Large intestine (tissue), 3 donors: ENCODE measurements around the gene MMAB. TPM values are rescaled to one million over a fixed set of nuclear protein-coding genes. Genes with fewer than 3 reads are reported as not detected.

Source experiments
- DNase-seq, 2 donors: peaks; one replicate each; pipeline versions ENCODE4 v3.0.0 to v3.0.0-alpha.2; 2013
- H3K27ac ChIP-seq: one replicate; pipeline ENCODE4 v1.5.1; 2013; ENCODE audit warnings: low read length
- H3K27me3 ChIP-seq: 2 replicates; pipeline ENCODE4 v1.6.1; 2013; ENCODE audit warnings: low read length; ENCODE audit not compliant: control insufficient read depth, insufficient read depth
- H3K36me3 ChIP-seq: 2 replicates; pipeline ENCODE4 v1.6.1; 2013; ENCODE audit warnings: low read length; ENCODE audit not compliant: control insufficient read depth, insufficient read depth
- H3K4me1 ChIP-seq: one replicate; pipeline ENCODE4 v1.6.1; 2013; ENCODE audit warnings: low read length; ENCODE audit not compliant: control insufficient read depth, insufficient read depth
- H3K4me3 ChIP-seq: one replicate; pipeline ENCODE4 v1.5.1; 2013; ENCODE audit warnings: low read length
- H3K9me3 ChIP-seq: one replicate; pipeline ENCODE4 v1.6.1; 2013; ENCODE audit warnings: mild to moderate bottlenecking, low read depth, low read length, moderate library complexity; ENCODE audit not compliant: control insufficient read depth
- WGBS: methylation state at CpG from one replicate; pipeline ENCODE4 v1.1.5; 2013; ENCODE audit warnings: low lambda C conversion rate; ENCODE audit not compliant: insufficient coverage; 5-methylcytosine and 5-hydroxymethylcytosine counted together
- polyA plus RNA-seq: library from polyadenylated mRNA; unstranded; fragments of 120-200 nt; gene quantifications from one replicate; pipeline ENCODE4 v1.2.1, GENCODE V29; 2013

MMAB gene
- polyA plus RNA-seq, 1 donor = 30.3 TPM

GRCh38 chr12:109612975-109613502 lies 39.7 kb upstream of the MMAB start:
- DNase-seq = no peak
- H3K4me1 ChIP-seq = no peaks in the 10 kb centered on the region
- H3K27ac ChIP-seq = no peak overlapping the region
- H3K9me3 ChIP-seq = no peaks in the 10 kb centered on the region
- H3K4me3 ChIP-seq = no peak overlapping the region
- H3K27me3 ChIP-seq = peaks cover 12% of the 10 kb centered on the region
- no peaks in the 10 kb centered on the region for H3K36me3 ChIP-seq
- WGBS = no CpG with 5 or more reads among the region's 5 CpGs

- H3K27me3 ChIP-seq = peaks cover 12% of the 10 kb centered on the region
- no CpG with 5 or more reads among the region's 3 CpGs for WGBS
- no peak for DNase-seq
- peaks cover under 1% of the 10 kb centered on the region for H3K4me1 ChIP-seq
- H3K9me3 ChIP-seq = no peaks in the 10 kb centered on the region
- H3K27ac ChIP-seq = no peak overlapping the region
- H3K4me3 ChIP-seq = no peak overlapping the region
- no peaks in the 10 kb centered on the region for H3K36me3 ChIP-seq
Measured at GRCh38 chr12:109612003-109612402, 38.7 kb upstream of the MMAB start.

- H3K9me3 ChIP-seq = no peaks in the 10 kb centered on the region
- WGBS = no CpG with 5 or more reads among the region's 10 CpGs
- peaks cover 7% of the 10 kb centered on the region for H3K27me3 ChIP-seq
- H3K27ac ChIP-seq = no peak overlapping the region
- peaks cover 6% of the 10 kb centered on the region for H3K4me1 ChIP-seq
- no peak for DNase-seq
- no peak overlapping the region for H3K4me3 ChIP-seq
- H3K36me3 ChIP-seq = no peaks in the 10 kb centered on the region
Measured at GRCh38 chr12:109611223-109611622, 37.9 kb upstream of the MMAB start.

DNA sequence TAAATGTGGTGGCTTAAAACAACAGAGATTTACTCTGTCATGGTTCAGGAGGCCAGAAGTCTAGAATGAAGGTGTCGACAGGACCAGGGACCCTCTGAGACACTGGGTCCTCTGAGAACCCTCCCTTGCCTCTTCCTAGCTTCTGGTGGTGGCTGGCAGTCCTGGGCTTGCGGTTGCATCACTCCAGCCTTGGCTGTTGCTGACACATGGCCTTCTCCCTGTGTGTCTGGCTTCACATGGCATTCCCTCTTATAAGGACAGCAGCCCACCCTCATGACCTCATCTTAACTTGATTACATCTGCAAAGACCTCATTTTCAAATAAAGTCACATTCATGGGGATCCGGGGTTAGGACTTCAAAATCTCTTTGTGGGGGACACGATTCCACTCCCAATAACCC lies 37.2 kb upstream of the MMAB start:
- Histone ChIP-seq H3K9me3 (no peaks in the 10 kb centered on the region), H3K4me3 (no peak overlapping the region), H3K27me3 (peaks cover 7% of the 10 kb centered on the region), H3K4me1 (peaks cover 8% of the 10 kb centered on the region), H3K36me3 (no peaks in the 10 kb centered on the region), H3K27ac (no peak overlapping the region)
- no CpG with 5 or more reads among the region's 4 CpGs for WGBS
- no peak for DNase-seq

DNA sequence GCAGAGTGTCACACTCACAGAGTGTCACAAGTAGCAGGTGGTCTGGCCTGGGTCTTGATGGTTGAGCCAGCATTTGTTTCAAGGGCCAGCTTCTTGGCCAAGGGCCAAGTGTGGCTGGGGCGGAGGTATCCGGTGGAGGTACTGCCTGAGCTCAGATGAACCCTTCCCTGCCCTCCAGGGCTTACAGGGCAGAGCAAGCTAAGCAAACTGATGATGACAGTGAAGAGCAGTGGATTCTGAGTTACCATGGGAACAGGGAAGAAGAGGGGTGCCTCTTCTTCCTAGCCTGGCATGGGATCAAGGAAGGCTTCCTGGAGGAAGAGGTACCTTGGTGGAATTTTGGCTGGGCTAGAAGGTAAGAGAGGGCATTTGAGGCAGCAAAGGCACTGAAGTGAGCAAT lies 36.0 kb upstream of the MMAB start:
- Histone ChIP-seq H3K36me3 (no peaks in the 10 kb centered on the region), H3K27me3 (peaks cover 7% of the 10 kb centered on the region), H3K9me3 (no peaks in the 10 kb centered on the region), H3K4me1 (peaks cover 13% of the 10 kb centered on the region), H3K27ac (no peak overlapping the region), H3K4me3 (no peak overlapping the region)
- DNase-seq = no peak
- no CpG with 5 or more reads among the region's 2 CpGs for WGBS

DNA sequence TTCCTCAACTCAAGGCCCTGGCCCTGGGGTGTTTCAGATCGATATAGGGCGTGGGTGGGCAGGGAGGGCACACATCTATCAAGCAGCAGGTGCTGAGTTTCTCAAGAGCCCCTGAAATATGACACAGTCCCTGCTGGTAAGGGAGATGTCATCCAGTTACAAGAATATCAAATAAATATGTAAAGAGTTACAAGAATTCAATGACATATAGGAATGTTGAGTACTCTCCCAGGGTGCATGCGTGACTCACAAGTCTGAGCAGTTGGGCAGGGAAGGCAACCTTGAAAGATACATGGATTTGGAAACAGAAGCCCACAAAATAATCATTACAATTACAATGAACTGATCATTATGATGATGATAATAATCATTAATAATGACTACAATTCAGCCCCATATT lies 35.5 kb upstream of the MMAB start:
- no CpG with 5 or more reads among the region's 3 CpGs for whole genome bisulfite sequencing
- Histone ChIP-seq H3K27me3 (peaks cover 7% of the 10 kb centered on the region), H3K36me3 (no peaks in the 10 kb centered on the region), H3K9me3 (no peaks in the 10 kb centered on the region), H3K4me1 (peaks cover 17% of the 10 kb centered on the region), H3K4me3 (no peak overlapping the region), H3K27ac (no peak overlapping the region)
- no peak for DNase-seq

DNA sequence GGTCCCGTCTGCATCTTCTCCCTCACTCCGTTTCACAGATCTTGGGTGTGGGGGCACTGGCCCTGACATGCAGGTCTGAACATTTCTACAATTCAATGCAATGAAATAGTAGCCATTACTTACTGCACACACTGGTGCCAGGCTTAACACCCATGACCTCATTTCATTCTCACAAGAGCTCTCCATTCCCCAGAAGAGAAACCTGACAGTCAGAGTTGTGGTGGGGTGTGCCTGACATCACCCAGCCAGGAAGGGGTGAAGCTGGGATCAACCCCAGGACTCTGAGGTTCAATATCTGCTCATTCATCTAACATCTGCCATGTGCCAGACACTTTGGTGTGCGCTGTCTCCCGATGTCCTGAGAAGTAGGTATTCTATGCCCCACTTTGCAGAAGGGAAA lies 35.0 kb upstream of the MMAB start:
- WGBS = no CpG with 5 or more reads among the region's 4 CpGs
- H3K27ac ChIP-seq = no peak overlapping the region
- H3K4me1 ChIP-seq = peaks cover 19% of the 10 kb centered on the region
- no peaks in the 10 kb centered on the region for H3K36me3 ChIP-seq
- no peak overlapping the region for H3K4me3 ChIP-seq
- H3K27me3 ChIP-seq = peaks cover 2% of the 10 kb centered on the region
- H3K9me3 ChIP-seq = no peaks in the 10 kb centered on the region
- no peak for DNase-seq

- no CpG with 5 or more reads among the region's 4 CpGs for WGBS
- DNase-seq = no peak
- Histone ChIP-seq H3K4me1 (peaks cover 19% of the 10 kb centered on the region), H3K27me3 (no peaks in the 10 kb centered on the region), H3K27ac (no peak overlapping the region), H3K9me3 (no peaks in the 10 kb centered on the region), H3K4me3 (no peak overlapping the region), H3K36me3 (no peaks in the 10 kb centered on the region)
Measured at GRCh38 chr12:109607618-109608017, 34.3 kb upstream of the MMAB start.

- peak in 1 of 2 donors; percentile 48 for DNase-seq
- Histone ChIP-seq H3K4me1 (peaks cover 19% of the 10 kb centered on the region), H3K27me3 (no peaks in the 10 kb centered on the region), H3K4me3 (no peak overlapping the region), H3K27ac (no peak overlapping the region), H3K36me3 (no peaks in the 10 kb centered on the region), H3K9me3 (no peaks in the 10 kb centered on the region)
- no CpG with 5 or more reads among the region's 30 CpGs for WGBS
Measured at GRCh38 chr12:109606320-109607028, 33.2 kb upstream of the MMAB start.

GRCh38 chr12:109605599-109606228 lies 32.4 kb upstream of the MMAB start:
- WGBS = no CpG with 5 or more reads among the region's 13 CpGs

More at GRCh38 chr12:109605599-109606228, 32.4 kb upstream of the MMAB start:
- H3K27me3 ChIP-seq = no peaks in the 10 kb centered on the region
- H3K27ac ChIP-seq = no peak overlapping the region
- no peak for DNase-seq
- H3K36me3 ChIP-seq = no peaks in the 10 kb centered on the region
- no peak overlapping the region for H3K4me3 ChIP-seq
- no peaks in the 10 kb centered on the region for H3K9me3 ChIP-seq
- H3K4me1 ChIP-seq = peaks cover 19% of the 10 kb centered on the region
